Dermis microvascular lymphatic vessel endothelial cell (primary cell): Measurements from ENCODE around the gene ZFP69B. TPM values are rescaled to one million over a fixed set of nuclear protein-coding genes. Genes with fewer than 3 reads are reported as not detected.

Experiments used
- total RNA-seq: library from RNA; depleted of rRNA; stranded (reverse); fragments of >200 nt; gene quantifications from 2 replicates; pipeline ENCODE4 v1.2.1, GENCODE V29; 2014

ZFP69B gene
- total RNA-seq, 1 donor from 2014 or later: 0.77 TPM

Other genes with a start within 250 kb of the ZFP69B start
- not detected in 2 replicates for gene TMCO2, start 202.5 kb upstream of the ZFP69B start, total RNA-seq
- gene ZMPSTE24, start 192.2 kb upstream of the ZFP69B start, total RNA-seq: 48.7 and 51.9 TPM in 2 replicates
- gene COL9A2, start 133.2 kb upstream of the ZFP69B start, total RNA-seq: 0.39 and 0.51 TPM in 2 replicates
- gene SMAP2, start 76.7 kb upstream of the ZFP69B start, total RNA-seq: 3.7 and 4.2 TPM in 2 replicates
- 1.4 and 1.5 TPM in 2 replicates for gene ZFP69, start 26.8 kb downstream of the ZFP69B start, total RNA-seq
- gene EXO5, start 58.3 kb downstream of the ZFP69B start, total RNA-seq: 6.0 and 7.6 TPM in 2 replicates
- 2.1 and 3.0 TPM in 2 replicates for gene ZNF684, start 81.2 kb downstream of the ZFP69B start, total RNA-seq
- 0.38 and 0.39 TPM in 2 replicates for gene RIMS3, start 215.2 kb downstream of the ZFP69B start, total RNA-seq
- gene NFYC, start 241.2 kb downstream of the ZFP69B start, total RNA-seq: 13.0 and 18.6 TPM in 2 replicates